Activated naive CD4-positive, alpha-beta T cell treated with anti-CD3 and anti-CD28 coated beads, Interleukin-2, amount 10 ng/mL, durations not matched to agents 5 hours and 36 hours (primary cell): ENCODE data around the gene OR4E2. TPM values are rescaled to one million over a fixed set of nuclear protein-coding genes. Genes with fewer than 3 reads are reported as not detected.

ENCODE experiments used
- total RNA-seq, 2 experiments: library from RNA; stranded (reverse); gene quantifications; one replicate each; pipeline ENCODE4 v1.2.3, GENCODE V29; 2021

Gene OR4E2, protein sequence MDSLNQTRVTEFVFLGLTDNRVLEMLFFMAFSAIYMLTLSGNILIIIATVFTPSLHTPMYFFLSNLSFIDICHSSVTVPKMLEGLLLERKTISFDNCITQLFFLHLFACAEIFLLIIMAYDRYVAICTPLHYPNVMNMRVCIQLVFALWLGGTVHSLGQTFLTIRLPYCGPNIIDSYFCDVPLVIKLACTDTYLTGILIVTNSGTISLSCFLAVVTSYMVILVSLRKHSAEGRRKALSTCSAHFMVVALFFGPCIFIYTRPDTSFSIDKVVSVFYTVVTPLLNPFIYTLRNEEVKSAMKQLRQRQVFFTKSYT
- not detected for total RNA-seq

DNA sequence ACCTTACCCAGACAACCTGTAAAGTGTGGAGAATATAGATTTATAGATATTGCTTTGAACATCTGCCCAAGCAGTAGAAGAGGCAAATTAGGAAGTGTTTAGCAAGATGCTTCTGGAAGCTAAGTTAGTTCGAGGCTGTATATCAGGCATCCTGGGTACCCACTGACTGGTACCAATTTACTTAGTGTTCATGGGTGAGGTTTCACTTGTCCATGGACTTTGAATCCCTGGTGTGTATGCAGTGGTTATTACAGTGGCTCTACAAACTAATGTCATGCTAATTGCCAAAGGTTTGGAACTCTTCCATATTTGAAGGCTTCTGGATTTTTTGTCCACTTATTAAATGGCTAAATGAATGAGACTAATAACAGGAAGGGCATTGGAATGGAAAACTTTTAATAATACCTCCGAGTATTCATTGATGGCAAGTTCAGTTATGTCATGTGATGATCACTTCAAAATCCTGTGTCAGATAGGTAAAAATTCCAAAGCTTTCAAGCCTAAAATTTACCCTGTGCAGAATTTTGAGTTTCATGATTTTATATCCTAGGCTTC lies at the start of gene OR4E2:
OR4E2 (plus strand) TSS at position 505 of the 555 bp plus-strand sequence. CDS start 11,248 bp downstream, outside the sequence.

DNA sequence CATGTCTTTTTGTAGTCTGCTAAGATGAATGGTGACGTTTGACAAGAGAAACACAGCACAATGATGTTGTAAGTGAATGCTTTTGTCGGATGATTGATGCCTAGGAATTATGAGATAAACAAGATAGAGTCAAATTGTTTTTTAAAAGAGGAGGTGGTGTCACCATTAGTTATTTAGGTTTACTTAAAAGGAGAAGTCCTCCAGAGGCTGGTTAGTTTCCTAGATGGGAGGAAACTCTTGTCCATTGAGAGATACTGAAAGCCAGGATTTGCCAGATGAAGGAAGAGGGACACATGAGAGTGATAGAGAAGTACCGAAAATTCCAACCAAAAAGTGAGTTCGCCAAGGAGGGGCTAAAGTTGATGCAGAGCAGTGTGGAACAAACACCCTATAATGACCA lies 18.8 kb upstream of the OR4E2 start, which contains the start of gene OR10G2:
OR10G2 (minus strand) TSS at position 101 of the 400 bp plus-strand sequence; CDS start at position 3, 98 bp downstream.

DNA sequence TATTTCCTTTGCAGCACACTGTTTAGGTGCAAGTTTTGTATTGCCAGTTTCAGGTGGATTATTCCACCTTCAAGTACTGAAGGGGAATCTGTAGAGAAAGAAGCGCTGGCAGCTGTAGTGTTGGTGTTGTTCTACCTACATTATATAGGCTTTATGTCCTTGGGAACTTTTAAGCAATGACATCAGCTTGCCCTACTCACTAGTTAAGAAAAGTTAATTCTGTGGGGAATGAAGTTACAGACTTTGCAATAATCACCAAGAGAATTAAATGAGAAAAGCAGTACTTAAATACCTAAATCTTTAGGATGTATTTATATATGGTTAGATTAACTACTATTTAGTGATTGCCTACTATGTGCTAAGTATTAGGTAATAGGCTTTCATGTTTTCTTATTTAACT lies 20.1 kb downstream of the OR4E2 start, which contains the start of gene OR4E1:
OR4E1 (minus strand) TSS at position 101 of the 400 bp plus-strand sequence. CDS start 2,883 bp downstream, outside the sequence.

Other genes with a start within 250 kb of the OR4E2 start
- gene CHD8, start 197.7 kb upstream of the OR4E2 start, total RNA-seq = 100 to 1,000 TPM; 112 to 116 TPM
- gene RAB2B, start 176.9 kb upstream of the OR4E2 start, total RNA-seq = 10 to 100 TPM; 23.1 to 27.3 TPM
- 10 to 100 TPM; 81.5 to 91.0 TPM for gene TOX4, start 176.6 kb upstream of the OR4E2 start, total RNA-seq
- 10 to 100 TPM; 74.7 to 77.7 TPM for gene METTL3, start 142.5 kb upstream of the OR4E2 start, total RNA-seq
- gene SALL2, start 127.5 kb upstream of the OR4E2 start, total RNA-seq = 1 to 10 TPM; 3.1 to 3.7 TPM
- not detected for gene OR10G3, start 73.8 kb upstream of the OR4E2 start, total RNA-seq
- not detected for gene OR10G2, start 18.9 kb upstream of the OR4E2 start, total RNA-seq
- under 1 TPM in 1 of 2 experiments, not detected in 1; 0.08 TPM for gene OR4E1, start 20.0 kb downstream of the OR4E2 start, total RNA-seq